COLO668 (cell line): ENCODE measurements around the gene APOBEC3A.

Experiments
- DNase-seq: peaks from one replicate; lab custom pipeline; 2025; ENCODE audit not compliant: unreplicated experiment; lab: John Stamatoyannopoulos, UW

Gene APOBEC3A

DNA sequence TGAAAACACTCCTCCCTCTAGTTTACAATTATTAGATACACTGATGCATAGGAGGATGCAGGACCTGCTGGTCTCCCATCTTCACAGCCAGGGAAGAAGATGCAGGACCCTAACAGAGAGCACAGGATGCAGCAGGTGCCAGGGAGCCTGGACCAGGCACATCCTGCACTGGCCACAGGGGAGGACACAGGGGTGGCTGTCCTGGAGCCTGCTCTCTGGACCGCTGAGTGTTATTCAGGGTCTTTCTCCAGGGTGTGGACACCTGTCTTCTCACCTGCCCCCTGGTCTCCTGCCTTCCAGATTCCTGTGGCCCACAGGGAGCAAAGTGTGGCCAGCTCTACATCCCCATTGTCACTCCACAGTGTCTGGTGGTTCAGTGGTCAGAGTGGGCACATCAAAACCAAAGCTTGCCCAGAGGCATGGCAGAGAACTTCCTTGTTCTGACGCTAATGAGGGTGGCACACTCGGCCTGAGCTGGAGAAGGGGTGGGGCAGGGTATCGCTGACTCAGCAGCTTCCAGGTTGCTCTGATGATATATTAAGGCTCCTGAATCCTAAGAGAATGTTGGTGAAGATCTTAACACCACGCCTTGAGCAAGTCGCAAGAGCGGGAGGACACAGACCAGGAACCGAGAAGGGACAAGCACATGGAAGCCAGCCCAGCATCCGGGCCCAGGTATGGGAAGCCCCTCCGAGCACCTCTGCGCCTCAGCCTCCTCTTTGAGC lies at the start of gene APOBEC3A:
Gene APOBEC3A (plus strand): TSS at position 564 of the 725 bp plus-strand sequence. CDS start 83 bp downstream, at position 647.
- peak; percentile 18 for DNase-seq

DNA sequence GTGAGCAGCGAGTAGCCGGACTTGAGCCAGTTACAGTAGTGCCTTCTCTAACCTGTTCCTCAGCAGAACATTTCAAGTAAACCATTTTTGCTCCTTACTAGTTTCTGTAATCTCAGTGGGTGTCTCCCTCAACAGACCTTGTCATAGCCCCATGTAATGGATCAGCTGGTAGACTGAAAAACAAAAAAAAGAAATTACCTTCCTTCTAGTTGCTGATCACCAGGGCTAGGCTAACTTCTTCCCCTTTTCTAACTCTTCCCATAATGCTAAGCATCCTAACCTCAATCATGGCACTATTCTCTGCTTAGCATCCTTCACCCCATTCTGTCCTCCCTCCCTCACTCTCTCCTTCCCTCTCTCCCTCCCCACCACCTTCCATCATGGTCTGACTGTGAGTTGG lies 49.6 kb upstream of the APOBEC3A start:
- DNase-seq = no peak

- DNase-seq = no peak
Measured at GRCh38 chr22:38911434-38911833, 46.0 kb upstream of the APOBEC3A start.

GRCh38 chr22:38919631-38920190 lies 37.7 kb upstream of the APOBEC3A start:
- no peak for DNase-seq

DNA sequence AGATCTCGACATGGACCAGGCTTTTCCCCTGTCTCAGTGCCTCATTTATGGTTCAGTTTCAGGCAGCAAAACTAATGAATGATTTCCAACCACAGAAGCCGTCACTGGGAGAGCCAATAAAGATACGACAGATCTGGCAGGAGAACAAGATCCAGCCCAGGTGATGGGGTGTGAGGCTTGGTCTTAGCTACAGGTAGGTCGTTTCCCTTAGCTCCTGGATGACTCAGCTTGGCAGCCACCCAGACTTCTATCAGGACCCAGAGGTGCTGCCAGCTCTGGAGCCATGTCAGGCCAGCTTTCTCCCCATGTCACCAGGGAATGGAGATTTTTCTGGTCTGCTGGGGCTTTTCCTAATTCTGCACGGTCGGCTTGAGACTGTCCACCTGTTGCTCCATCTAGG lies 36.3 kb upstream of the APOBEC3A start:
- peak; percentile 65 for DNase-seq

DNA sequence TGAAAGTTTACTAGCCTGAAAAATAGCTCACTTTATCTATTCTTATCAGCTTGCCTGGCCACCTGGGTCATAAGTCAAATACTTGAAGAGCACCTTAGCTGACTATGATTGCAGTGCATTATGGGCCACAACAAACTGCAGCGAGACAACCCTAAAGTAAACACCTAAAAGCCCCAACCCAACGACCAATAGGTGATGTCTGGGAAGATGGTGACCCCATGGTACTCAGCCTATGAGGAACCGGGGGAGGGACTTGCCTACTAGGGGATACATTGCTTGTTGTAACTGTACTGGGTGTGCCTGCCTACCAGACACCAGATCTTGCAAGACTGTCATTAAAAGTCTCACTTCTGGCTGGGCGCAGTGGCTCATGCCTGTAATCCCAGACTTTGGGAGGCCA lies 35.6 kb upstream of the APOBEC3A start:
- DNase-seq = no peak

GRCh38 chr22:38923463-38924346 lies 33.7 kb upstream of the APOBEC3A start:
- peak; percentile 84 for DNase-seq

DNA sequence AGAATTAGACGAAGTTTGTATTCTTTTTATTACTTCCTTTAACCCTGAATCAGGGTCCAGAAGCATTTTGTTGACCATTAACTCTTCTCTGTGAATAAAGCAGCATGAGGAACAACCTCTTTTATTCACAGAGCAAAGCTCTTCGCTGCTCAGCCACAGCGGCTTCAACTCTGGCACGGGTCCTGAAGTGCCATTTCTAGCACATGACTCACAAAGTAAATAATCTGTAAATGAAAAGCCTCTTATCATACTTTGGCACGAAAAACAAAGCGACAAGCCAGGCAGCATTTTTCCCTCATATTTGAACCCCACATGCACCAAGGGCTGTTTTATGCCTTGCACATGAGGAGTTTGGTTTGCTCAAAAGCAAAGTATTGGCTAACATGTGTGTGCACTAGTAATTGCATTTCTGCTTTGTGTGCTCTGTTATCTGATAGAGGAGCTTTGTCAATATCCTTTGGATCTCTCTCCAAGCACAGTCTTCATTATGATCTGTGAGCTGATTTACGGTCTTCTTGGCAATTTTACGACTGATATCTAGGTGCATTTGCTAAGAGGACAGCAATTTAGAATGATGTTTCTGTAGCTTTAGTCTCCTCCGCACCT lies 33.0 kb upstream of the APOBEC3A start:
- peak; percentile 85 for DNase-seq

GRCh38 chr22:38925571-38926041 lies 31.8 kb upstream of the APOBEC3A start:
- no peak for DNase-seq

GRCh38 chr22:38927033-38927781 lies 30.2 kb upstream of the APOBEC3A start:
- DNase-seq = peak; percentile 79

DNA sequence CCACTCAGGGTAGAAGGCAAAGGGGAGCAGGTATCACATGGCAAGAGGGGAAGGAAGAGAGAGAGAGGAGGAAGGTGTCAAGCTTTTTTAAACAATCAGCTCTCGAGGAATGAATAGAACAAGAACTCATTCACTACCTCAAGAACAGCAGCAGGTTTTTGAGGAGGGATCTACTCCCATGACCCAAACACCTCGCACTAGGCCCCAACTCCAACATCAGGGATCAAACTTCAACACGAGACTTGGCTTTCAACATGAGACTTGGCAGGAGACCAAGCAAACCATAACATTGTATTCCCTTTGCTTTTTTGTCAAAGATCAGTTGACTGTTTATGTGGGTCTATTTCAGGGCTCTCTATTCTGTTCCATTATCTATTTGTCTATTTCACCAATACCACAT lies 26.9 kb upstream of the APOBEC3A start:
- DNase-seq = no peak

DNA sequence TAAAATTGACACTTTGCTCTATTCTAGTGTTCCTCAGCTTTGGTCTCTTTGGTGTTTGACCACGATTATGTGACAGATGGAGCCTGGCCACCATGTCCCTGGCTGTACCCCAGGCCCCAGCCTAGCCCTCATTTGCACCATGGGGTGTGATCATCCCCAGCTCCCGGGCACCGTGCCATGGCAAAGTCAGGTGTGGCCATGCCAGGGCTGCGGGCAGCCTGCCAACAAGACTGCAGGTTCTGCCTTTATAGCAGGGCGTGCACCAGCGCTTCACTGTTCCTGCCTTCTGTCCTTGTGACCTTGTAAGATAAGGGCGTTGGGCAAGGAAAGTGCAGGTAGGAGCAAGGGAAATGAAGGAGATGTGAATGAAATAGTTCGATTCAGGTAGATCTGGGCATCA lies 22.4 kb upstream of the APOBEC3A start:
- DNase-seq = peak; percentile 97

DNA sequence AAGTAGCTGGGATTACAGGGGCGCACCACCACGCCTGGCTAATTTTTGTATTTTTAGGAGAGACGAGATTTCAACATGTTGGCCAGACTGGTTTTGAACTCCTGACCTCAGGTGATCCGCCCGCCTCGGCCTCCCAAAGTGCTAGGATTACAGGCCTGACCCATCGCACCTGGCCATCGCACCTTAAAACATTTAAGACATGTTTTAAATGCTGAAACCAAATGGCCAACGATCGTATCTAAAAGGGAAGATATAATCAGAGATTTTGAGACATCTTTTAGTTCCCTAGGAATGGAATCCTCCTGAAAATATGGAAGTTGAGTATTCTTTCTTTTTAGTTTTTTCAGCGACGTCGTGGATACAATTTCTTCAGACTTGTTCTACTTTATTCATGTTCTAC lies 21.8 kb upstream of the APOBEC3A start:
- no peak for DNase-seq

DNA sequence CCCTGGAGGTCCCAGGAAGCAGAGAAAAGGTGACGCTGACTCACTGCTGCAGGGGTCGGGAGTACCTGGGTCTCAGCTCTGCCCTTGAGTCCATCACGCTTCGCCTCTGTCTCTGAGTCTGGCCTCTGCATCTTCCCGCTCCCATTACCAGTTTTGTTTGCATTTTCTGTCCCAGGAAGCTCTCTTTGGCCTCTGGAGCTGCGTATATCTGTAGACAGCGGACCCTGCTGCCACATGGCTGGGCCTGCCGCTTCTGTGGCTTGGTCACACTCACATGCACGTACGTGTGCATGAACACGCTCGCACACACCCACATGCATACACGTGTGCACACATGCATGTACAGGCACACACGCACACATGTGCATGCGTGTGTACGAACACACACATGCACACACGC lies 20.8 kb upstream of the APOBEC3A start:
- DNase-seq = no peak

DNA sequence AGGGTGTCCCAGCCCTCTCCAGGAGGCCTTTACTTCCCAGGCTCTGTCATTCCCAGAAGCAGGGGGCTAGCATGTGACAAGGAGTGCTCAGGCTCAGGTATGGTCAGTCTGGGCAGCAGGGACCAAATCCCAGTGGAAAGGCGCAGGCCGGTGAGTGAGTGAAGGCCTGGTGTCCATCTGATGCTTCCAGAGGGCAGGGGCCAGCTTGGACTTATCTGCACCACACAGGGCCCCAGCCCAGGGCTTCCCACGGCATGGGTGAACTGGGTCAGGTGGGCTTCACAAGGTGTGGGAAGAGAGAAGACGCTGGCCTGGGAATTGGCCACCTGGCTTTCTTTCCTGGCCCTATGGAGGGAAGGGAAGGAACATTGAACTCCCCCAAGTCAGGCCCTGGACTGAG lies 20.4 kb upstream of the APOBEC3A start:
- DNase-seq = no peak

DNA sequence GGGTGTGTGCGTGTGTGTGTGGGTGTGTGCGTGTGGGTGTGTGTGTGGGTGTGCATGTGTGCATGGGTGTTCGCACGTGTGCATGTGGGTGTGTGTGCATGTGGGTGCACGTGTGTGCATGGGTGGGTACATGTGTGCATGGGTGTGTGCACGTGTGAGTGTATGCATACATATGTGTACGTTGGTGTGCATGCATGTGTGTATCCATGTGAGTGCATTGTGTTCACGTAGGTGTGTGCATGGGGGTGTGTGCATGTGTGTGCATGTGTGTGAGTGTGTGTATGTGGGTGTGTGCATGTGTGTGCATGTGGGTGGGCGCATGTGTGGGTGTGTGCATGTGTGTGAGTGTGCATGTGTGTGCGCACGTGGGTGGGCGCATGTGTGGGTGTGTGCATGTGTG lies 19.9 kb upstream of the APOBEC3A start:
- DNase-seq = no peak

- DNase-seq = no peak
Measured at GRCh38 chr22:38938221-38938620, 19.2 kb upstream of the APOBEC3A start.

- DNase-seq = no peak
Measured at GRCh38 chr22:38938925-38939324, 18.5 kb upstream of the APOBEC3A start.

DNA sequence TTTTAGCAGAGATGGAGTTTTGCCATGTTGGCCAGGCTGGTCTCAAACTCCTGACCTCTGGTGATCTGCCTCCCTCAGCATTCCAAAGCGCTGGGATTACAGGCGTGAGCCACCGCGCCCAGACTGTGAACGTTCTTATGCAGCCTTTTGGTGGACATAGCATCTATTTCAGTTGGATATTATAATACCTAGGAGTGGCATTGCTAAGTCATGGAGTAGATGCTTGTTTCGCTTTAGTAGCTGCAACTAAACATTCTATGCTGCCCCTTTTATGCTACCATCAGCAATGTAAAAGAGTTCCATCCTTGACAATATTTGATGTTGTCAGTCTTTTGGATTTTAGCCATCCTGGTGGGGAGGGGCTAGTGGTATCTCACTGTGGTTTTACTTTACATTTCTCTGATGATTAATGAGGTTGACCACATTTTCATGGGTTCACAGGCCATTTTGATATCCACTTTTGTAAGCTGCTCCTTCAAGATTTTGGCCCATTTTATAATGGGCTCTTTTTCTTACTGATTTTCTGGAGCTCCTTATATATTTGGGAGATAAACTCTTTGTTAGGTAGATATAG lies 16.5 kb upstream of the APOBEC3A start:
- no peak for DNase-seq

DNA sequence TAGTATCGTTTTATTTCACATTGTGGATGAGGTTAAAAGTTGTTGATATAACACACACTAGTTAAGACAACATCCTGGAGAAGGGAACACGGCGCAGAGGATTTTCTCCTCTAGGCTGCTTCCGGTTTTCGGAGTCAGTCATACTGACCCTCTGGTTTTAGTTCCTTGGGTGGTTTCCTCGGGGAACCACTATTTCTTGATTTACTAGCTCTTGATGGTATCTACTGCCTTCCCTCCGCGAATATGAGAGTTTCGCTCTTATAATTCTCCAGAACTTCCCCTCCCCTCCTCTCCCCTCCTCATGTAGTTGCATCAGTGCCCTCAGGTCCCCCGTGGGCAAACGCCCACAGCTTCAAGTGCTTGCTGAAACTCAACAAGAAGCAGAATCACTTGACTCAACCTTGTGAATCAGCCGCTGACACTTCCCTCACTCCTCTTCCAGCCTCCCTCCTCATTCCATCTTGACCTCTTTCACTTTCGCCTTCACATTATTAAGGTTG lies 15.9 kb upstream of the APOBEC3A start:
- DNase-seq = no peak
